GM23338 (cell line): ENCODE results near the gene TMEM74B.

Experiments
- CREB1 ChIP-seq: fragments of 250-450 bp; sonication (Bioruptor Pico); IDR thresholded peaks from 2 replicates; pipeline ENCODE4 v1.5.0; 2020; ENCODE audit warnings: low read depth, mild to moderate bottlenecking, moderate library complexity
- EZH2 ChIP-seq: fragments of 200-600 bp; sonication (generic); IDR thresholded peaks from one replicate; pipeline ENCODE4 v1.8.0; 2017; ENCODE audit warnings: antibody characterized with exemption, mild to moderate bottlenecking, low read depth; ENCODE audit not compliant: unreplicated experiment
- EZH2phosphoT487 ChIP-seq: fragments of 200-600 bp; sonication (generic); IDR thresholded peaks from one replicate; pipeline ENCODE4 v1.8.1; 2018; ENCODE audit warnings: antibody characterized with exemption; ENCODE audit not compliant: unreplicated experiment
- JUNB ChIP-seq: IDR thresholded peaks from one replicate; pipeline ENCODE4 v1.6.1; 2016; ENCODE audit warnings: antibody characterized with exemption; ENCODE audit not compliant: unreplicated experiment
- NANOG ChIP-seq: IDR thresholded peaks from 2 replicates; pipeline ENCODE4 v1.6.1; 2016; ENCODE audit warnings: antibody characterized with exemption, borderline replicate concordance
- POLR2AphosphoS5 ChIP-seq: IDR thresholded peaks from 2 replicates; pipeline ENCODE4 v1.6.1; 2016; ENCODE audit warnings: antibody characterized with exemption, low read depth
- ZNF114 ChIP-seq: fragments of 250-450 bp; sonication (Bioruptor Pico); IDR thresholded peaks from 2 replicates; pipeline ENCODE4 v1.5.0; 2020; ENCODE audit warnings: mild to moderate bottlenecking, moderate library complexity
- ZNF331 ChIP-seq: fragments of 250-450 bp; sonication (Bioruptor Pico); IDR thresholded peaks from 2 replicates; pipeline ENCODE4 v1.5.0; 2020; ENCODE audit warnings: low read depth, mild to moderate bottlenecking, moderate library complexity
- TF ChIP-seq, protein P1 (sequence below), 2 experiments: fragments of 200-600 bp in 1 of 2; sonication (generic) in 1 of 2; conservative IDR thresholded peaks; 2 replicates each; pipeline versions ENCODE4 v1.5.1 to v1.6.1; 2016 to 2017; ENCODE audit warnings: antibody characterized with exemption in 2 of 2, low read depth in 2 of 2, mild to moderate bottlenecking in 2 of 2, moderate library complexity in 1 of 2
- TF ChIP-seq, protein P2 (sequence below): IDR thresholded peaks from 2 replicates; pipeline ENCODE4 v1.6.1; 2016; ENCODE audit warnings: antibody characterized with exemption
- TF ChIP-seq, protein P3 (sequence below): fragments of 250-450 bp; sonication (Bioruptor Pico); IDR thresholded peaks from 2 replicates; pipeline ENCODE4 v1.5.0; 2020; ENCODE audit warnings: mild to moderate bottlenecking, moderate library complexity
- TF ChIP-seq, protein P4 (sequence below): IDR thresholded peaks from one replicate; pipeline ENCODE4 v1.6.1; 2018; ENCODE audit warnings: antibody characterized with exemption; ENCODE audit not compliant: unreplicated experiment

DNA sequence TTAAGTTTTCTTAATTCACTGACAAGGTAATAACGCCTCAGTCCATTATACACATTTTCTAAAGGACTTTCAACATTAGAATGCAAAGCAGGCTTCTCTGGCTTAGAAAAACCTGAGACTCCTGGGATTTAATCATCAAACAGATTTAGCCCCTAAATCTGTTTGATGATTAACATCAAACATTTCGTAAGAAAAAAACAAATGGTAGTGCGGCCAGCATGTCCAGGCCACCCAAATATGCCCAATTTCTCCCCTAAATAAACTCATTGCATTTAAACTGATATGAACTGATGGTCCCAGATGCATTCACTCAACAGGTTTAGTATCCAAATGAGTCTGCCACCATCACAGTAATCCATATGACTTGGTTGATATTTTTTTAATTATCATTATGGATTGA, 6.2 kb downstream of the TMEM74B start:
- TF ChIP-seq, protein P1, sequence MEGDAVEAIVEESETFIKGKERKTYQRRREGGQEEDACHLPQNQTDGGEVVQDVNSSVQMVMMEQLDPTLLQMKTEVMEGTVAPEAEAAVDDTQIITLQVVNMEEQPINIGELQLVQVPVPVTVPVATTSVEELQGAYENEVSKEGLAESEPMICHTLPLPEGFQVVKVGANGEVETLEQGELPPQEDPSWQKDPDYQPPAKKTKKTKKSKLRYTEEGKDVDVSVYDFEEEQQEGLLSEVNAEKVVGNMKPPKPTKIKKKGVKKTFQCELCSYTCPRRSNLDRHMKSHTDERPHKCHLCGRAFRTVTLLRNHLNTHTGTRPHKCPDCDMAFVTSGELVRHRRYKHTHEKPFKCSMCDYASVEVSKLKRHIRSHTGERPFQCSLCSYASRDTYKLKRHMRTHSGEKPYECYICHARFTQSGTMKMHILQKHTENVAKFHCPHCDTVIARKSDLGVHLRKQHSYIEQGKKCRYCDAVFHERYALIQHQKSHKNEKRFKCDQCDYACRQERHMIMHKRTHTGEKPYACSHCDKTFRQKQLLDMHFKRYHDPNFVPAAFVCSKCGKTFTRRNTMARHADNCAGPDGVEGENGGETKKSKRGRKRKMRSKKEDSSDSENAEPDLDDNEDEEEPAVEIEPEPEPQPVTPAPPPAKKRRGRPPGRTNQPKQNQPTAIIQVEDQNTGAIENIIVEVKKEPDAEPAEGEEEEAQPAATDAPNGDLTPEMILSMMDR (conservative IDR thresholded peaks at IDR 0.05; ENCODE audit: low read depth in 2 of 2) = no peak
- TF ChIP-seq EZH2 = no peak
- TF ChIP-seq EZH2phosphoT487 = no peak
- no peak for TF ChIP-seq ZNF331 (CRISPR knock-in tag)
- no peak for TF ChIP-seq POLR2AphosphoS5
- TF ChIP-seq, protein P2, sequence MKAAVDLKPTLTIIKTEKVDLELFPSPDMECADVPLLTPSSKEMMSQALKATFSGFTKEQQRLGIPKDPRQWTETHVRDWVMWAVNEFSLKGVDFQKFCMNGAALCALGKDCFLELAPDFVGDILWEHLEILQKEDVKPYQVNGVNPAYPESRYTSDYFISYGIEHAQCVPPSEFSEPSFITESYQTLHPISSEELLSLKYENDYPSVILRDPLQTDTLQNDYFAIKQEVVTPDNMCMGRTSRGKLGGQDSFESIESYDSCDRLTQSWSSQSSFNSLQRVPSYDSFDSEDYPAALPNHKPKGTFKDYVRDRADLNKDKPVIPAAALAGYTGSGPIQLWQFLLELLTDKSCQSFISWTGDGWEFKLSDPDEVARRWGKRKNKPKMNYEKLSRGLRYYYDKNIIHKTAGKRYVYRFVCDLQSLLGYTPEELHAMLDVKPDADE = no peak
- no peak for TF ChIP-seq JUNB
- TF ChIP-seq CREB1 (CRISPR knock-in tag) = no peak
- TF ChIP-seq, protein P3, sequence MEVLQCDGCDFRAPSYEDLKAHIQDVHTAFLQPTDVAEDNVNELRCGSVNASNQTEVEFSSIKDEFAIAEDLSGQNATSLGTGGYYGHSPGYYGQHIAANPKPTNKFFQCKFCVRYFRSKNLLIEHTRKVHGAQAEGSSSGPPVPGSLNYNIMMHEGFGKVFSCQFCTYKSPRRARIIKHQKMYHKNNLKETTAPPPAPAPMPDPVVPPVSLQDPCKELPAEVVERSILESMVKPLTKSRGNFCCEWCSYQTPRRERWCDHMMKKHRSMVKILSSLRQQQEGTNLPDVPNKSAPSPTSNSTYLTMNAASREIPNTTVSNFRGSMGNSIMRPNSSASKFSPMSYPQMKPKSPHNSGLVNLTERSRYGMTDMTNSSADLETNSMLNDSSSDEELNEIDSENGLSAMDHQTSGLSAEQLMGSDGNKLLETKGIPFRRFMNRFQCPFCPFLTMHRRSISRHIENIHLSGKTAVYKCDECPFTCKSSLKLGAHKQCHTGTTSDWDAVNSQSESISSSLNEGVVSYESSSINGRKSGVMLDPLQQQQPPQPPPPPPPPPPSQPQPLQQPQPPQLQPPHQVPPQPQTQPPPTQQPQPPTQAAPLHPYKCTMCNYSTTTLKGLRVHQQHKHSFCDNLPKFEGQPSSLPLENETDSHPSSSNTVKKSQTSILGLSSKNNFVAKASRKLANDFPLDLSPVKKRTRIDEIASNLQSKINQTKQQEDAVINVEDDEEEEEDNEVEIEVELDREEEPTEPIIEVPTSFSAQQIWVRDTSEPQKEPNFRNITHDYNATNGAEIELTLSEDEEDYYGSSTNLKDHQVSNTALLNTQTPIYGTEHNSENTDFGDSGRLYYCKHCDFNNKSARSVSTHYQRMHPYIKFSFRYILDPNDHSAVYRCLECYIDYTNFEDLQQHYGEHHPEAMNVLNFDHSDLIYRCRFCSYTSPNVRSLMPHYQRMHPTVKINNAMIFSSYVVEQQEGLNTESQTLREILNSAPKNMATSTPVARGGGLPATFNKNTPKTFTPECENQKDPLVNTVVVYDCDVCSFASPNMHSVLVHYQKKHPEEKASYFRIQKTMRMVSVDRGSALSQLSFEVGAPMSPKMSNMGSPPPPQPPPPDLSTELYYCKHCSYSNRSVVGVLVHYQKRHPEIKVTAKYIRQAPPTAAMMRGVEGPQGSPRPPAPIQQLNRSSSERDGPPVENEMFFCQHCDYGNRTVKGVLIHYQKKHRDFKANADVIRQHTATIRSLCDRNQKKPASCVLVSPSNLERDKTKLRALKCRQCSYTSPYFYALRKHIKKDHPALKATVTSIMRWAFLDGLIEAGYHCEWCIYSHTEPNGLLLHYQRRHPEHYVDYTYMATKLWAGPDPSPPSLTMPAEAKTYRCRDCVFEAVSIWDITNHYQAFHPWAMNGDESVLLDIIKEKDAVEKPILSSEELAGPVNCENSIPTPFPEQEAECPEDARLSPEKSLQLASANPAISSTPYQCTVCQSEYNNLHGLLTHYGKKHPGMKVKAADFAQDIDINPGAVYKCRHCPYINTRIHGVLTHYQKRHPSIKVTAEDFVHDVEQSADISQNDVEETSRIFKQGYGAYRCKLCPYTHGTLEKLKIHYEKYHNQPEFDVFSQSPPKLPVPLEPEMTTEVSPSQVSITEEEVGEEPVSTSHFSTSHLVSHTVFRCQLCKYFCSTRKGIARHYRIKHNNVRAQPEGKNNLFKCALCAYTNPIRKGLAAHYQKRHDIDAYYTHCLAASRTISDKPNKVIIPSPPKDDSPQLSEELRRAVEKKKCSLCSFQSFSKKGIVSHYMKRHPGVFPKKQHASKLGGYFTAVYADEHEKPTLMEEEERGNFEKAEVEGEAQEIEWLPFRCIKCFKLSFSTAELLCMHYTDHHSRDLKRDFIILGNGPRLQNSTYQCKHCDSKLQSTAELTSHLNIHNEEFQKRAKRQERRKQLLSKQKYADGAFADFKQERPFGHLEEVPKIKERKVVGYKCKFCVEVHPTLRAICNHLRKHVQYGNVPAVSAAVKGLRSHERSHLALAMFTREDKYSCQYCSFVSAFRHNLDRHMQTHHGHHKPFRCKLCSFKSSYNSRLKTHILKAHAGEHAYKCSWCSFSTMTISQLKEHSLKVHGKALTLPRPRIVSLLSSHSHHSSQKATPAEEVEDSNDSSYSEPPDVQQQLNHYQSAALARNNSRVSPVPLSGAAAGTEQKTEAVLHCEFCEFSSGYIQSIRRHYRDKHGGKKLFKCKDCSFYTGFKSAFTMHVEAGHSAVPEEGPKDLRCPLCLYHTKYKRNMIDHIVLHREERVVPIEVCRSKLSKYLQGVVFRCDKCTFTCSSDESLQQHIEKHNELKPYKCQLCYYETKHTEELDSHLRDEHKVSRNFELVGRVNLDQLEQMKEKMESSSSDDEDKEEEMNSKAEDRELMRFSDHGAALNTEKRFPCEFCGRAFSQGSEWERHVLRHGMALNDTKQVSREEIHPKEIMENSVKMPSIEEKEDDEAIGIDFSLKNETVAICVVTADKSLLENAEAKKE (CRISPR knock-in tag) = no peak
- TF ChIP-seq, protein P4, sequence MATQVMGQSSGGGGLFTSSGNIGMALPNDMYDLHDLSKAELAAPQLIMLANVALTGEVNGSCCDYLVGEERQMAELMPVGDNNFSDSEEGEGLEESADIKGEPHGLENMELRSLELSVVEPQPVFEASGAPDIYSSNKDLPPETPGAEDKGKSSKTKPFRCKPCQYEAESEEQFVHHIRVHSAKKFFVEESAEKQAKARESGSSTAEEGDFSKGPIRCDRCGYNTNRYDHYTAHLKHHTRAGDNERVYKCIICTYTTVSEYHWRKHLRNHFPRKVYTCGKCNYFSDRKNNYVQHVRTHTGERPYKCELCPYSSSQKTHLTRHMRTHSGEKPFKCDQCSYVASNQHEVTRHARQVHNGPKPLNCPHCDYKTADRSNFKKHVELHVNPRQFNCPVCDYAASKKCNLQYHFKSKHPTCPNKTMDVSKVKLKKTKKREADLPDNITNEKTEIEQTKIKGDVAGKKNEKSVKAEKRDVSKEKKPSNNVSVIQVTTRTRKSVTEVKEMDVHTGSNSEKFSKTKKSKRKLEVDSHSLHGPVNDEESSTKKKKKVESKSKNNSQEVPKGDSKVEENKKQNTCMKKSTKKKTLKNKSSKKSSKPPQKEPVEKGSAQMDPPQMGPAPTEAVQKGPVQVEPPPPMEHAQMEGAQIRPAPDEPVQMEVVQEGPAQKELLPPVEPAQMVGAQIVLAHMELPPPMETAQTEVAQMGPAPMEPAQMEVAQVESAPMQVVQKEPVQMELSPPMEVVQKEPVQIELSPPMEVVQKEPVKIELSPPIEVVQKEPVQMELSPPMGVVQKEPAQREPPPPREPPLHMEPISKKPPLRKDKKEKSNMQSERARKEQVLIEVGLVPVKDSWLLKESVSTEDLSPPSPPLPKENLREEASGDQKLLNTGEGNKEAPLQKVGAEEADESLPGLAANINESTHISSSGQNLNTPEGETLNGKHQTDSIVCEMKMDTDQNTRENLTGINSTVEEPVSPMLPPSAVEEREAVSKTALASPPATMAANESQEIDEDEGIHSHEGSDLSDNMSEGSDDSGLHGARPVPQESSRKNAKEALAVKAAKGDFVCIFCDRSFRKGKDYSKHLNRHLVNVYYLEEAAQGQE = no peak
- TF ChIP-seq NANOG = no peak
- TF ChIP-seq ZNF114 = no peak
